Erythroblast (primary cell): ENCODE measurements around the gene GRAMD4.

Experiments used
- GATA1 ChIP-seq: IDR thresholded peaks from 2 replicates; pipeline ENCODE4 v1.6.1; 2011; ENCODE audit warnings: low read depth, mild to moderate bottlenecking, control low read depth, low read length, moderate library complexity
- POLR2A ChIP-seq: IDR thresholded peaks from 2 replicates; pipeline ENCODE4 v1.6.1; 2011; ENCODE audit warnings: mild to moderate bottlenecking, low read length

DNA sequence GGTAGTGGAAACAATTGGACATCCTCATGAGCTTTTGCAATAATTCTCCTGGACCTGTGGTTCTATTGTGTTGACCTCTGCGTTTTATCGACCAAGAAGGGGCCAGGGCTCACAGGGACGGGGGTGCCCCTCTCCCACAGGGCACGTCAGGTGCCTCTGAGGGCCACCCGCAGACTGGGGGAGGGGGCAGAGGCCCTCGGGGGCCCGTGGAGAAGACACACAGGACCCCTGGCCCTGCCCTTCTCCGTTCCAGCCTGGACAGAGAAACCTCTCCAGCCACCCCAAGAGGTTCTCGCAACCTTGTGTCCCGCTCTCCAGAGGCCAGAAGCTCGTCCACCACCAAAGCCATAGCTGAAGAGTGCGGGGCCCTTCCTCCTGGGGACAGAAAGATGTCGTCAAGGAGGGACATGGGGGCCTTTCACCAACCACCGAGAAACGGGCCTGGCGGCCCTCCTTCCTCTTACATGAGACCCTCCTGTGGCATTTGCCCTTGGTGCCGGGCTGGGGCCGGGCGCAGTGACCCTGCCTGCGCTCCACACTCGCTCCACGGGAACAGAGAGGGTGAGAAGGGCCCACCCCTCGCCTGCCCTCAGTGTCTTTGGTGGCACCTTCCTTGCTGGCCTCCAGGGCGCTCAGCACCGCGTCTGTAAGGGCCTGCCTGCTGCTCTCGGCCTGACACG is 57.3 kb downstream of the GRAMD4 start:
- TF ChIP-seq POLR2A (no peak), GATA1 (no peak)
